GM18909 (cell line): Measurements from ENCODE around the gene GP1BB.
"Not testable (repeated sequence)": the region's sequence is repeated elsewhere in the genome, so short reads cannot be mapped to it uniquely, and the experiment has no call there.

Experiments used
- ATAC-seq: cut with Tn5 transposase; IDR thresholded peaks from one replicate; pipeline ENCODE4 v1.9.1; 2021; ENCODE audit warnings: mild to moderate bottlenecking; ENCODE audit not compliant: unreplicated experiment, poor library complexity

Gene GP1BB

GRCh38 chr22:19723983-19724827 is 866 bp downstream of the GP1BB start:
- ATAC-seq, result no peak

DNA sequence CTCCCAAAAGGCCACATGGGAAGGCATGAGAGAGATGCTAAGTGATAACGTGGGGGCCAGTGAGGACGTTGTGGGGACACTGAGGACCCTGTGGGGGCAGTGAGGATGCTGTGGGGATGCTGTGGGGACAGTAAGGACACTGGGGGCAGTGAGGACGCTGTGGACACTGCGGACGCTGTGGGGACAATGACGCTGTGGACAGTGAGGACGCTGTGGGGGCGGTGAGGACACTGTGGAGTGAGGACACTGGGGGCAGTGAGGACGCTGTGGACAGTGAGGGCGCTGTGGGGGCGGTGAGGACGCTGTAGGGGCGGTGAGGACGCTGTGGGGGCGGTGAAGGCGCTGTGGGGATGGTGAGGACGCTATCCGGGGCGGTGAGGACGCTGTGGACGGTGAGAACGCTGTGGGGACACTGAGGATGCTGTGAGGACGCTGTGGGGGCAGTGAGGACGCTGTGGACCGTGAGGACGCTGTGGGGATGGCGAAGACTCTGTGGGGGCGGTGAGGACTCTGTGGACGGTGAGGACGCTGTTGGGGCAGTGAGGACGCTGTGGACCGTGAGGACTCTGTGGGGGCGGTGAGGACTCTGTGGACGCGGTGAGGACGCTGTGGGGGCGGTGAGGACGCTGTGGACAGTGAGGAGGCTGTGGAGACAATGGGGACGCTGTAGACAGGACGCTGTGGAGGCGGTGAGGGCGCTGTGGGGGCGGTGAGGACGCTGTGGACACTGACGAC is 1.8 kb downstream of the GP1BB start:
- ATAC-seq, result no peak

DNA sequence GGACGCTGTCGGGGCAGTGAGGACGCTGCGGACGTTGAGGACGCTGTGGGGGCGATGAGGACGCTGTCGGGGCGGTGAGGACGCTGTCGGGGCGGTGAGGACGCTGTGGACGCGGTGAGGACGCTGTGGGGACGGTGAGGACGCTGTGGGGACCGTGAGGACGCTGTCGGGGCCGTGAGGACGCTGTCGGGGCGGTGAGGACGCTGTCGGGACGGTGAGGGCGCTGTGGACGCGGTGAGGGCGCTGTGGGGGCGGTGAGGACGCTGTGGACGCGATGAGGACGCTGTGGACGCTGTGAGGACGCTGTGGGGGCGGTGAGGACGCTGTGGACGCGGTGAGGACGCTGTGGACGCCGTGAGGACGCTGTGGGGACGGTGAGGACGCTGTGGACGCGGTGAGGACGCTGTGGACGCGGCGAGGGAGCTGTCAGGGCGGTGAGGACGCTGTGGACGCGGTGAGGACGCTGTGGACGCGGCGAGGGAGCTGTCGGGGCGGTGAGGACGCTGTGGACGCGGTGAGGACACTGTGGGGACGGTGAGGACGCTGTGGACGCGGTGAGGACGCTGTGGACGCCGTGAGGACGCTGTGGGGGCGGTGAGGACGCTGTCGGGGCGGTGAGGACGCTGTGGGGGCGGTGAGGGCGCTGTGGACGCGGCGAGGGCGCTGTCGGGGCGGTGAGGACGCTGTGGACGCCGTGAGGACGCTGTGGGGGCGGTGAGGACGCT is 2.9 kb downstream of the GP1BB start:
- not testable (repeated sequence) for ATAC-seq

GRCh38 chr22:19727310-19728150 is 4.2 kb downstream of the GP1BB start:
- ATAC-seq, result no peak

GRCh38 chr22:19728271-19728670 is 4.9 kb downstream of the GP1BB start:
- ATAC-seq, result no peak

- no peak for ATAC-seq
Observed at GRCh38 chr22:19728836-19729235, 5.5 kb downstream of the GP1BB start.

DNA sequence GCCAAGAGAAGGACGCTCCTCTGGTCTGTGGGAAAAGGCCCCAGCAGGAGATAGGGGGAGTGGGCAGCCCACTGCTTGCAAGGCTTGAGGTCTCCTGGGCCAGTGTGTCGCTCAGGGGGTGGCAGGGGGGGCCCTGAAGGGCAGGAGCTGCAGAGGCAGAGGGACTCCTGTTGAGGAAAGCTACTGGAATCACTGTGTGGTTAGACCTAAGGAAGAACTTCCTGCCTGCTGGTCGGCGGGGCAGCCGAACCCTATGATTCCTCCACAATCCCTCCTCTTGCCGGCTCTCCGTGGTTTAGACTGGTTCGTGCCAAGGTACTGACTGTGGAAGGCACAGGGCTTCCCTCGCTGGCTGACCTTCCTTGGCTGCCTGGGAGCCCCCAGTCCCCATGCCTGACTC is 6.2 kb downstream of the GP1BB start:
- no peak for ATAC-seq

- ATAC-seq, result no peak
Observed at GRCh38 chr22:19730198-19730597, 6.9 kb downstream of the GP1BB start.

DNA sequence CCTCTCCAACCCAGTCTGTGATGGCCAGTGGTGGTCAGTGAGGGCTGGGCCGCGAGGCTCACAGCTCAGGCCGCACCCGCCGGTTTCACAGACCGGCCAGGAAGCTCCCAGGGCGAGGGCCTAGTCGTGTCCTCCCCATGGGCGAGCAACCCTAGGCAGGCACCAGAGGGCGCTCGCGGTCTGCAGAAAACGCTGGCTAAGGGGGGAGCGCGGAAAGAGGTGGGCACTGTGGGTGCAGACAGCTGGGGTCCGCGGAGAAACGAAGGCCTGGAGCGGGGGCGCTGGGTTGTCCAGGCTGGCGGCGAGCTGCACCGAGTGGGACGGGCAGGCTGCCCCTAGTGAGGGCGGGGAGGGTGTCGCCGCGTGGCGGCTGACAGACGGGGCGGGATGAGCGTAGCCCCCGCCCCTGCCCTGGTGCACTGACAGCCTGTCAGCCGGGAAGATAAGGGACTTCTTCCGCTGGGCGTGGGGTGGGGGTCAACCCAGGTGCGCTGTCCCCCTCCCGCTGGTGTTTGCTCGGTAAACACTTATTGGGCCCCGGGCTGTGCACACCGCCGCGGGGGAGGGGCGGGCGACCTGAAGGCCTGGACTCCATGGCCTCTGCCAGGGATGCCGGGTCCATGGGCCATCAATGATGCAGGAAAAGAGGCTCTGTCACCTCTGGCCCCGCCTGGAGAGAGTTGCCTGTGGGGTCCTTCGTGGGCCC is 7.5 kb downstream of the GP1BB start:
- ATAC-seq, result no peak

DNA sequence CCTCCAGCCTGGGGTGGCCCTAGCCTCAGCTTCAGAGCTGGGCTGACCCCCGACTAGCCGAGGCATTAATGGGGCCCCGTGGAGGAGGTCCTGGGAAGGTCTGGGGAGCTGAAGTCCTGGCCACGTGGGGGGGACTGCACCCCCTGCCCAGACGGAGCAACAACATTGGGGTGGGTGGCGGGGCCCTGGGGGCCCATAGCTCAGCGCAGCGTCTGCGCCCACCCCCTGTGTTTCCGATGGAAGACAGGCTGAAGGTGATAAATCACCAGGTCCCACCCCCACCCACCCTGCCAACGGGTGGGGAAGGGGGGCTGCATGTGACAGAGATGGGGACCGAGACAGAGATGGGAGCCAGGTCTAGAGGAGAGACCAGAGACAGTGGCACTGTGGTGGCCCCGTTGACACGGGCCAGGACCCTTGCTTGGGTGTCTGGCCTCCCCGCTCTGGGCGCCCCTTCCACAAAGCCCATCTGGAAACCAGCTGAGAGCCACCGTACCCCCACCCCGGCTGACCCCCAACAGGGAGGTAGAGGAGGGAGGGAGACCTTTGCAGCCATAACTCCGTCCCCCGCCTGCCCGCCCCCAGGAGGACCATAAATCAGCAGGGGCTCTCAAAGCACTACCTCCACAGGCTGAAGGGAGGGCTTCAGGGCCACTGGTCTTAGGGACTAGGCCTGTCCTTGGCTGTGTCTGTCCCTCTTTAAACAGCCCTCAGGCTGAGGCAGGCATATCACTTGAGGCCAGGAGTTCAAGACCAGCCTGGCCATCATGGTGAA is 8.2 kb downstream of the GP1BB start:
- no peak for ATAC-seq

GRCh38 chr22:19732403-19733113 is 9.2 kb downstream of the GP1BB start:
- no peak for ATAC-seq

- no peak for ATAC-seq
Observed at GRCh38 chr22:19733755-19734154, 10.4 kb downstream of the GP1BB start.

- no peak for ATAC-seq
Observed at GRCh38 chr22:19734163-19734562, 10.8 kb downstream of the GP1BB start.

GRCh38 chr22:19734837-19735382 is 11.6 kb downstream of the GP1BB start:
- ATAC-seq, result no peak

DNA sequence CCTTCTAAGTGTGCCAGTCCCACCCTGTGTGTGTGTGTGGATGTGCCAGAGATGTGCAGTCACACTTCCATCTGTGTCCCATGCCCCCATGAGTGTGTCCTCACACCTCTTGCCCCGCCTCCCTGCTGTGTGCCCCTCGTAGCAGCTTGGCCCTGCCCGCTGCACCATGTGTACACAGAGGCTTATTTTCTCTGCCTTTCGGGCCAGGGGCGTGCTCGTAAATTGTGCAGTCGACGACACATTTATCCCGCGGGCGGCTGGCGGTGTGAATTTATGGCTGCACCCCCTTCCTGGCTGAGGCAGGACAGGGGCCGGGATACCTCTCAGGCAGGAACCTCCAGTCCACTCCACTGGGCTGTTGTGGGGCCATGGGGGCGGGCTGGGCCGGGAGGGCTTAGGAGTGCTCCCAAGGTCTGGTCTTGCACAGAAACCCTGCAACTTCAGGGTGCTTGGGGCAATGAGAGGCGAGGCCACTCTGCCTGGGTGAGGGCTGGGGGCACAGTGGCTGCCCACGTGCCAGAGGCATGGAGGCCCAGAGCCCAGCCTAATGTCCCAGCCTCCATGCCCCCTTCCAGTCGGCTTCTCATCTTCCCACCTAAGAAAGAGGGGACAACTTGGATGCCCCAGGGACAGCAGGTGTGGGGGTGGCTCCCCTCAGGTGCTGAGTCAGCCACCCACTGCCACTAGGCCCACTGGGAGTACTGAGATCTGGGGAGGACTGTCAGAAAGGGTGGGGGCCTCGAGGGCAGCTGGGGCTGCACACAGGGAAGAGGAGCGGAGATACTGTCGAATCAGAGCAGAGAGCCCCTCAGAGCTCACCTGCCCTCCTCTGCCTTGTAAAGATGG is 12.5 kb downstream of the GP1BB start:
- ATAC-seq, result no peak

GRCh38 chr22:19737846-19738663 is 14.7 kb downstream of the GP1BB start:
- ATAC-seq, result no peak
